Mesendoderm (in vitro differentiated cells): ENCODE measurements around the gene RHBDL3.
"Not testable (repeated sequence)": the region's sequence is repeated elsewhere in the genome, so short reads cannot be mapped to it uniquely, and the experiment has no call there.

Source experiments
- DNase-seq: peaks from one replicate; pipeline ENCODE4 v3.0.0; 2013
- H2AK5ac ChIP-seq: 2 replicates; pipeline ENCODE4 v1.6.1; 2013; ENCODE audit warnings: low read length, inconsistent platforms
- H2BK120ac ChIP-seq: 2 replicates; pipeline ENCODE4 v1.6.1; 2013; ENCODE audit warnings: low read depth, mild to moderate bottlenecking, low read length, moderate library complexity, mixed read lengths
- H2BK15ac ChIP-seq: replicated peaks from 2 replicates; pipeline ENCODE4 v1.6.1; 2013; ENCODE audit warnings: low read depth, mild to moderate bottlenecking, moderate library complexity
- H2BK5ac ChIP-seq: 2 replicates; pipeline ENCODE4 v1.6.1; 2013; ENCODE audit warnings: low read length, inconsistent platforms
- H3K18ac ChIP-seq: 2 replicates; pipeline ENCODE4 v1.6.1; 2013; ENCODE audit warnings: mild to moderate bottlenecking, low read length, mixed read lengths
- H3K23ac ChIP-seq: one replicate; pipeline ENCODE4 v1.6.1; 2013; ENCODE audit warnings: low read length
- H3K27ac ChIP-seq: 2 replicates; pipeline ENCODE4 v1.5.1; 2013; ENCODE audit warnings: low read depth, mild to moderate bottlenecking, inconsistent platforms, low read length, moderate library complexity
- H3K27me3 ChIP-seq: 2 replicates; pipeline ENCODE4 v1.6.1; 2013; ENCODE audit warnings: low read length, control low read depth, mild to moderate bottlenecking, inconsistent platforms; ENCODE audit not compliant: insufficient read depth, poor library complexity
- H3K36me3 ChIP-seq: 2 replicates; pipeline ENCODE4 v1.6.1; 2013; ENCODE audit warnings: low read length, inconsistent platforms; ENCODE audit not compliant: control insufficient read depth, insufficient read depth
- H3K4ac ChIP-seq: one replicate; pipeline ENCODE4 v1.6.1; 2013; ENCODE audit warnings: low read depth, mild to moderate bottlenecking, low read length, moderate library complexity
- H3K4me1 ChIP-seq: 2 replicates; pipeline ENCODE4 v1.6.1; 2013; ENCODE audit warnings: low read depth, low read length, inconsistent platforms; ENCODE audit not compliant: control insufficient read depth
- H3K4me2 ChIP-seq: 2 replicates; pipeline ENCODE4 v1.6.1; 2013; ENCODE audit warnings: low read length
- H3K4me3 ChIP-seq: 2 replicates; pipeline ENCODE4 v1.5.1; 2013; ENCODE audit warnings: mild to moderate bottlenecking, low read length
- H3K56ac ChIP-seq: one replicate; pipeline ENCODE4 v1.6.1; 2013; ENCODE audit warnings: low read length
- H3K79me1 ChIP-seq: 2 replicates; pipeline ENCODE4 v1.6.1; 2013; ENCODE audit warnings: low read length, inconsistent platforms
- H3K79me2 ChIP-seq: 2 replicates; pipeline ENCODE4 v1.6.1; 2013; ENCODE audit warnings: mild to moderate bottlenecking, low read length; ENCODE audit not compliant: control insufficient read depth, insufficient read depth
- H3K9ac ChIP-seq: 2 replicates; pipeline ENCODE4 v1.6.1; 2013; ENCODE audit warnings: low read length, inconsistent platforms
- H4K5ac ChIP-seq: one replicate; pipeline ENCODE4 v1.6.1; 2013; ENCODE audit warnings: low read length
- H4K8ac ChIP-seq: one replicate; pipeline ENCODE4 v1.6.1; 2013; ENCODE audit warnings: low read depth, mild to moderate bottlenecking, control low read depth, low read length, moderate library complexity
- WGBS: extraction: QIAGEN DNeasy Blood & Tissue Kit; methylation state at CpG from one replicate; pipeline ENCODE4 v1.1.7; 2013; ENCODE audit warnings: low lambda C conversion rate, missing lambda C conversion rate; ENCODE audit not compliant: insufficient coverage; ENCODE audit errors: extremely low coverage; 5-methylcytosine and 5-hydroxymethylcytosine counted together

The RHBDL3 gene

GRCh38 chr17:32261936-32262510, 3.6 kb upstream of the RHBDL3 start:
- no CpG with 5 or more reads among the region's 13 CpGs for WGBS
- Histone ChIP-seq H2BK5ac (no peak overlapping the region), H3K4me2 (no peak overlapping the region), H3K36me3 (no peaks in the 10 kb centered on the region), H3K23ac (no peak overlapping the region), H3K9ac (no peak overlapping the region), H3K4me3 (no peak overlapping the region), H4K5ac (no peak overlapping the region), H2BK120ac (no peak overlapping the region), H3K79me1 (no peaks in the 10 kb centered on the region), H3K4ac (no peak overlapping the region), H4K8ac (no peak overlapping the region), H2AK5ac (no peak overlapping the region), H3K27ac (no peak overlapping the region), H3K79me2 (no peaks in the 10 kb centered on the region), H3K56ac (no peak overlapping the region), H3K18ac (no peak overlapping the region), H2BK15ac (no peak overlapping the region), H3K27me3 (no peaks in the 10 kb centered on the region), H3K4me1 (peaks cover 7% of the 10 kb centered on the region)
- no peak for DNase-seq

DNA sequence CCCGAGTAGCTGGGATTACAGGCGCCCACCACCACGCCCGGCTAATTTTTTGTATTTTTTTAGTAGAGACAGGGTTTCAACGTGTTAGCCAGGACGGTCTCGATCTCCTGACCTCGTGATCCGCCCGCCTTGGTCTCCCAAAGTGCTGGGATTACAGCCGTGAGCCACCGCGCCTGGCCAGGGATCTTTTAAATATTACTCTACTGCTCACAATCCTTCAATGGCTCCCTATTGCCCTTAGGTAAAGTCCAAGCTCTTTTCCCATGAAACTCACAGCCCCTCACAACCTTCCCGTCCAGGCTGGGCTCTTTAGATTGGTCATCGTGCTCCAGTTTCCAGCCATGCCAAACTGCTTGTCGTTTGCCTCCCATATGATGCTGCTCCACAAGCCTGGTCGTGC, 2.1 kb upstream of the RHBDL3 start:
- no CpG with 5 or more reads among the region's 17 CpGs for WGBS
- H4K5ac ChIP-seq, H3K27ac ChIP-seq, H3K23ac ChIP-seq, H3K27me3 ChIP-seq, H3K4me2 ChIP-seq, H2BK5ac ChIP-seq, H3K56ac ChIP-seq, H3K4me1 ChIP-seq, H3K9ac ChIP-seq, H3K18ac ChIP-seq, H4K8ac ChIP-seq, H3K4me3 ChIP-seq, H3K79me1 ChIP-seq, DNase-seq, H3K36me3 ChIP-seq, H3K79me2 ChIP-seq, H2BK120ac ChIP-seq, H2AK5ac ChIP-seq, H3K4ac ChIP-seq, H2BK15ac ChIP-seq: not testable (repeated sequence)

DNA sequence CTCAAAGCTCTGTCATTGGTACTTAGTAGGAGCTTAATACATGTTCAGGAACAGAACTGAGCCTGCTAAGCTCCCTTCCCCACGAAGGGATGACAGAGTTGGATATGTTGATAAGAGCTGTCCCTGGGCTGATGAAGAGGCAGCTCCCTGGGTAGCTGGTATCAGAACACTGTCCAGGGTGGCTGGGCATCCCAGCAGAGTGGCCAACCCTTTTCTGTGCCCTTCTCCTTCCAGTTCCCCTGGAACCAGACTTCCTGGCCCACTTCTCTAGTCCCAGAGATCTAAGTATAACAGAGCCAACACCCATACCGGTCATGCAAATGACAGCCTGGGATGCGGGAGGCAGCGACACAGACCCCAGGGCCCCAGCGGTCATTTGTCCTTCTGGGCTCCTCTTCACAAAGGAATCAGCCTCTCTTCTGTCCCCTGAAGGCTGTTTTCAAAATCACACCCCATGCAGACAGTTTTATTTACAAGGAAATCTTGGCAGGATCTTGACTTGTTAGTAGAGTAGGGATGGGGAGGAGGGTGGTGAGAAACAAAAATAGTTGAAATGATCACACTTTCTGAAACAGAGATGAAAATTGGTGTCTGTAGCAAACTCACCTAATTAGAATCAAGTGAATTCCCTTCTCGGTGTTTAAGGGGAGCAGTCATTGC, 1.4 kb upstream of the RHBDL3 start:
- Histone ChIP-seq H2BK15ac (no peak overlapping the region), H3K9ac (no peak overlapping the region), H3K23ac (no peak overlapping the region), H2BK120ac (no peak overlapping the region), H2AK5ac (no peak overlapping the region), H3K27ac (no peak overlapping the region), H3K4me1 (peaks cover 8% of the 10 kb centered on the region), H3K4ac (no peak overlapping the region), H3K18ac (no peak overlapping the region), H3K36me3 (no peaks in the 10 kb centered on the region), H3K27me3 (peaks cover 2% of the 10 kb centered on the region), H4K8ac (no peak overlapping the region), H4K5ac (no peak overlapping the region), H3K4me2 (peak overlapping the region; percentile 28), H3K79me2 (no peaks in the 10 kb centered on the region), H3K56ac (peak overlapping the region; percentile 47), H2BK5ac (no peak overlapping the region), H3K79me1 (no peaks in the 10 kb centered on the region), H3K4me3 (no peak overlapping the region)
- no CpG with 5 or more reads among the region's 6 CpGs for whole genome bisulfite sequencing
- DNase-seq, result peak; percentile 75

GRCh38 chr17:32264823-32265191, 825 bp upstream of the RHBDL3 start:
- WGBS, result no CpG with 5 or more reads among the region's 8 CpGs
- Histone ChIP-seq H3K23ac (no peak overlapping the region), H4K8ac (no peak overlapping the region)

GRCh38 chr17:32266051-32266388, 388 bp downstream of the RHBDL3 start:
- H3K27me3 ChIP-seq, result peaks cover 2% of the 10 kb centered on the region
- H3K27ac ChIP-seq, result no peak overlapping the region
- H3K4ac ChIP-seq, result no peak overlapping the region
- H3K79me1 ChIP-seq, result no peaks in the 10 kb centered on the region
- H4K8ac ChIP-seq, result no peak overlapping the region
- H3K79me2 ChIP-seq, result no peaks in the 10 kb centered on the region
- DNase-seq, result no peak
- H3K4me2 ChIP-seq, result peak overlapping the region; percentile 91
- no peak overlapping the region for H2BK120ac ChIP-seq
- no CpG with 5 or more reads among the region's 55 CpGs for WGBS
- no peak overlapping the region for H4K5ac ChIP-seq
- H2AK5ac ChIP-seq, result no peak overlapping the region
- no peak overlapping the region for H3K23ac ChIP-seq
- H3K9ac ChIP-seq, result peak overlapping the region; percentile 55
- H3K4me3 ChIP-seq, result peak overlapping the region; percentile 41
- H3K56ac ChIP-seq, result peak overlapping the region; percentile 52
- H3K4me1 ChIP-seq, result peaks cover 8% of the 10 kb centered on the region
- no peak overlapping the region for H2BK15ac ChIP-seq
- no peaks in the 10 kb centered on the region for H3K36me3 ChIP-seq
- no peak overlapping the region for H2BK5ac ChIP-seq
- H3K18ac ChIP-seq, result no peak overlapping the region

More at GRCh38 chr17:32264823-32265191, 825 bp upstream of the RHBDL3 start:
- Histone ChIP-seq H3K27me3 (peaks cover 2% of the 10 kb centered on the region), H3K4ac (no peak overlapping the region), H3K56ac (peak overlapping the region; percentile 47), H3K4me2 (peak overlapping the region; percentile 28), H2BK5ac (no peak overlapping the region), H2BK15ac (no peak overlapping the region), H3K27ac (no peak overlapping the region), H3K9ac (peak overlapping the region; percentile 35), H3K79me1 (no peaks in the 10 kb centered on the region), H3K36me3 (no peaks in the 10 kb centered on the region), H3K18ac (no peak overlapping the region), H2AK5ac (no peak overlapping the region), H4K5ac (no peak overlapping the region), H3K4me3 (no peak overlapping the region), H3K4me1 (peaks cover 8% of the 10 kb centered on the region), H3K79me2 (no peaks in the 10 kb centered on the region), H2BK120ac (no peak overlapping the region)
- DNase-seq, result no peak
